HEK293T (cell line): ENCODE results near the gene ATAD3C.
"Not testable (repeated sequence)": the region's sequence is repeated elsewhere in the genome, so short reads cannot be mapped to it uniquely, and the experiment has no call there.

ENCODE experiments used
- BHLHE40 ChIP-seq: fragments of 450-650 bp; IDR thresholded peaks from 2 replicates; pipeline ENCODE4 v1.6.1; 2016; ENCODE audit warnings: mild to moderate bottlenecking, moderate library complexity, borderline replicate concordance
- ELF4 ChIP-seq: fragments of 450-650 bp; IDR thresholded peaks from 2 replicates; pipeline ENCODE4 v1.6.1; 2017; ENCODE audit warnings: antibody characterized with exemption
- FOXA1 ChIP-seq: fragments of 450-650 bp; IDR thresholded peaks from 2 replicates; pipeline ENCODE4 v1.6.1; 2016; ENCODE audit warnings: mild to moderate bottlenecking
- FOXM1 ChIP-seq: fragments of 450-650 bp; IDR thresholded peaks from 2 replicates; pipeline ENCODE4 v1.6.1; 2017; ENCODE audit warnings: mild to moderate bottlenecking, borderline replicate concordance
- LEF1 ChIP-seq: fragments of 450-650 bp; IDR thresholded peaks from 2 replicates; pipeline ENCODE4 v1.6.1; 2017; ENCODE audit warnings: mild to moderate bottlenecking, borderline replicate concordance
- SP1 ChIP-seq: fragments of 450-650 bp; IDR thresholded peaks from 2 replicates; pipeline ENCODE4 v1.6.1; 2017

- not testable (repeated sequence) for TF ChIP-seq BHLHE40, FOXM1, LEF1, SP1, FOXA1, ELF4
Observed at GRCh38 chr1:1518621-1519007, 69.1 kb downstream of the ATAD3C start.
